Neural progenitor cell (in vitro differentiated cells): Measurements from ENCODE around the gene CCDC167. TPM values are rescaled to one million over a fixed set of nuclear protein-coding genes. Genes with fewer than 3 reads are reported as not detected.

Source experiments
- DNase-seq: peaks from one replicate; pipeline ENCODE4 v3.0.0-alpha.2; 2016; ENCODE audit warnings: low spot score
- H2AFZ ChIP-seq: fragments of 200-600 bp; sonication (generic); replicated peaks from 2 replicates; pipeline ENCODE4 v1.6.1; 2016; ENCODE audit warnings: antibody characterized with exemption
- H3F3A ChIP-seq: fragments of 200-600 bp; sonication (generic); 2 replicates; pipeline ENCODE4 v1.6.1; 2016; ENCODE audit warnings: antibody characterized with exemption, low read depth
- H3K27ac ChIP-seq: fragments of 200-600 bp; sonication (generic); 2 replicates; pipeline ENCODE4 v1.5.1; 2016; ENCODE audit warnings: mild to moderate bottlenecking
- H3K27me3 ChIP-seq: fragments of 200-600 bp; sonication (generic); 2 replicates; pipeline ENCODE4 v1.6.1; 2016; ENCODE audit warnings: mild to moderate bottlenecking, moderate library complexity
- H3K36me3 ChIP-seq: fragments of 200-600 bp; sonication (generic); 2 replicates; pipeline ENCODE4 v1.5.1; 2016
- H3K4me1 ChIP-seq: fragments of 200-600 bp; sonication (generic); 2 replicates; pipeline ENCODE4 v1.6.1; 2016; ENCODE audit warnings: mixed run types
- H3K4me2 ChIP-seq: fragments of 200-600 bp; sonication (generic); 2 replicates; pipeline ENCODE4 v1.6.1; 2016
- H3K4me3 ChIP-seq: fragments of 200-600 bp; sonication (generic); 2 replicates; pipeline ENCODE4 v1.5.1; 2016
- H3K79me2 ChIP-seq: fragments of 200-600 bp; sonication (generic); 2 replicates; pipeline ENCODE4 v1.6.1; 2016; ENCODE audit warnings: low read depth
- H3K9ac ChIP-seq: fragments of 200-600 bp; sonication (generic); 2 replicates; pipeline ENCODE4 v1.6.1; 2016
- H3K9me3 ChIP-seq: fragments of 200-600 bp; sonication (generic); 2 replicates; pipeline ENCODE4 v1.5.1; 2016; ENCODE audit warnings: low read depth
- H4K20me1 ChIP-seq: fragments of 200-600 bp; sonication (generic); 2 replicates; pipeline ENCODE4 v1.6.1; 2016; ENCODE audit warnings: low read depth
- H3K27ac Mint-ChIP-seq: 3 replicates; pipeline ENCODE4 v1.8.0; 2021; ENCODE audit warnings: mixed read lengths
- H3K27me3 Mint-ChIP-seq: 2 replicates; pipeline ENCODE4 v1.8.0; 2022; ENCODE audit warnings: low read depth, mild to moderate bottlenecking, inconsistent platforms, moderate library complexity, mixed read lengths; ENCODE audit not compliant: insufficient read depth
- H3K36me3 Mint-ChIP-seq: 3 replicates; pipeline ENCODE4 v1.8.0; 2021; ENCODE audit warnings: mixed read lengths
- H3K4me1 Mint-ChIP-seq: 3 replicates; pipeline ENCODE4 v1.8.0; 2021; ENCODE audit warnings: mixed read lengths
- H3K4me3 Mint-ChIP-seq: 3 replicates; pipeline ENCODE4 v1.8.0; 2021; ENCODE audit warnings: mild to moderate bottlenecking, moderate library complexity, mixed read lengths
- H3K9me3 Mint-ChIP-seq: 3 replicates; pipeline ENCODE4 v1.8.0; 2020; ENCODE audit warnings: mixed read lengths
- CTCF ChIP-seq: fragments of 200-600 bp; sonication (generic); IDR thresholded peaks from 2 replicates; pipeline ENCODE4 v1.5.1; 2017; ENCODE audit warnings: antibody characterized with exemption, mild to moderate bottlenecking
- EZH2 ChIP-seq: fragments of 200-600 bp; sonication (generic); IDR thresholded peaks from 2 replicates; pipeline ENCODE4 v1.6.1; 2017; ENCODE audit warnings: antibody characterized with exemption, mild to moderate bottlenecking, moderate library complexity
- EZH2phosphoT487 ChIP-seq: fragments of 200-600 bp; sonication (generic); IDR thresholded peaks from 2 replicates; pipeline ENCODE4 v1.6.1; 2017; ENCODE audit warnings: antibody characterized with exemption
- total RNA-seq: library from RNA; depleted of rRNA; stranded (reverse); fragments of >200 nt; gene quantifications from 2 replicates; pipeline ENCODE4 v1.2.3, GENCODE V29; 2015; ENCODE audit warnings: low replicate concordance

The CCDC167 gene
- total RNA-seq, 1 donor from 2014 or later, result 30.4 TPM

- no peaks in the 10 kb centered on the region for H3K36me3 ChIP-seq
- no peak overlapping the region for H3K4me3 ChIP-seq
- H3F3A ChIP-seq, result peaks cover 5% of the 10 kb centered on the region
- peaks cover 42% of the 10 kb centered on the region for H3K4me1 ChIP-seq
- no peak overlapping the region for H3K4me3 Mint-ChIP-seq
- H3K9me3 ChIP-seq, result no peaks in the 10 kb centered on the region
- TF ChIP-seq EZH2 (no peak), CTCF (no peak)
- DNase-seq, result no peak
- H3K4me2 ChIP-seq, result peak overlapping the region; percentile 45
- peaks cover 6% of the 10 kb centered on the region for H3K27me3 Mint-ChIP-seq
- H3K4me1 Mint-ChIP-seq, result peaks cover 61% of the 10 kb centered on the region
- no peak overlapping the region for H3K9ac ChIP-seq
- peaks cover 5% of the 10 kb centered on the region for H3K36me3 Mint-ChIP-seq
- no peaks in the 10 kb centered on the region for H3K9me3 Mint-ChIP-seq
- peaks cover 10% of the 10 kb centered on the region for H3K79me2 ChIP-seq
- no peak overlapping the region for H2AFZ ChIP-seq
- H4K20me1 ChIP-seq, result peaks cover 30% of the 10 kb centered on the region
- H3K27me3 ChIP-seq, result no peaks in the 10 kb centered on the region
- peak overlapping the region; percentile 46 for H3K27ac Mint-ChIP-seq
- H3K27ac ChIP-seq, result no peak overlapping the region
Measured at GRCh38 chr6:37492991-37493660, 6.6 kb downstream of the CCDC167 start.

- peaks cover 63% of the 10 kb centered on the region for H3K4me1 Mint-ChIP-seq
- peak overlapping the region; percentile 18 for H3K4me3 Mint-ChIP-seq
- H3K27me3 Mint-ChIP-seq, result peaks cover 4% of the 10 kb centered on the region
- Histone ChIP-seq H3K4me3 (no peak overlapping the region), H3K4me2 (peak overlapping the region; percentile 45), H3K36me3 (no peaks in the 10 kb centered on the region), H3K9me3 (no peaks in the 10 kb centered on the region), H3K27ac (no peak overlapping the region), H3K4me1 (peaks cover 42% of the 10 kb centered on the region), H4K20me1 (peaks cover 30% of the 10 kb centered on the region), H3K9ac (no peak overlapping the region), H2AFZ (no peak overlapping the region), H3K27me3 (no peaks in the 10 kb centered on the region), H3F3A (peaks cover 5% of the 10 kb centered on the region), H3K79me2 (peaks cover 4% of the 10 kb centered on the region)
- H3K9me3 Mint-ChIP-seq, result no peaks in the 10 kb centered on the region
- TF ChIP-seq CTCF (no peak), EZH2 (no peak), EZH2phosphoT487 (no peak)
- DNase-seq, result no peak
- peaks cover 6% of the 10 kb centered on the region for H3K36me3 Mint-ChIP-seq
- peak overlapping the region; percentile 86 for H3K27ac Mint-ChIP-seq
Measured at GRCh38 chr6:37492236-37492972, 7.3 kb downstream of the CCDC167 start.

- Histone ChIP-seq H3K36me3 (no peaks in the 10 kb centered on the region), H3K79me2 (peaks cover 4% of the 10 kb centered on the region), H3K4me2 (peak overlapping the region; percentile 35), H3K4me1 (peaks cover 42% of the 10 kb centered on the region), H3K9ac (no peak overlapping the region), H2AFZ (no peak overlapping the region), H3K9me3 (no peaks in the 10 kb centered on the region), H4K20me1 (peaks cover 30% of the 10 kb centered on the region), H3F3A (peaks cover 5% of the 10 kb centered on the region), H3K27ac (no peak overlapping the region), H3K4me3 (no peak overlapping the region), H3K27me3 (no peaks in the 10 kb centered on the region)
- Mint-ChIP-seq H3K4me3 (peak overlapping the region; percentile 18), H3K27ac (peak overlapping the region; percentile 63), H3K9me3 (no peaks in the 10 kb centered on the region), H3K27me3 (peaks cover 5% of the 10 kb centered on the region), H3K36me3 (peaks cover 6% of the 10 kb centered on the region), H3K4me1 (peaks cover 62% of the 10 kb centered on the region)
- DNase-seq, result no peak
- TF ChIP-seq CTCF, result no peak
- no peak for TF ChIP-seq EZH2phosphoT487
- TF ChIP-seq EZH2, result no peak
Measured at GRCh38 chr6:37491830-37492208, 7.9 kb downstream of the CCDC167 start.
